NCI-H2029 (cell line): ENCODE measurements around the gene WDR82.

ENCODE experiments used
- DNase-seq: peaks from one replicate; lab custom pipeline; 2025; lab: John Stamatoyannopoulos, UW

WDR82 gene

GRCh38 chr3:52278510-52279069 is at the start of gene WDR82:
TSS of gene WDR82 (minus strand) at chr3:52278649. CDS start at chr3:52278361, 288 bp downstream.
- DNase-seq, result peak; percentile 76

GRCh38 chr3:52327486-52328290 is 49.2 kb upstream of the WDR82 start:
- no peak for DNase-seq

- DNase-seq, result no peak
Measured at GRCh38 chr3:52326976-52327375, 48.5 kb upstream of the WDR82 start.

GRCh38 chr3:52325686-52326085 is 47.2 kb upstream of the WDR82 start:
- no peak for DNase-seq

- DNase-seq, result no peak
Measured at GRCh38 chr3:52324676-52325075, 46.2 kb upstream of the WDR82 start.

- DNase-seq, result no peak
Measured at GRCh38 chr3:52323526-52324295, 45.3 kb upstream of the WDR82 start.

GRCh38 chr3:52322466-52322865 is 44.0 kb upstream of the WDR82 start:
- no peak for DNase-seq

GRCh38 chr3:52321481-52321880 is 43.0 kb upstream of the WDR82 start:
- no peak for DNase-seq

- DNase-seq, result no peak
Measured at GRCh38 chr3:52319921-52320595, 41.6 kb upstream of the WDR82 start.

- DNase-seq, result no peak
Measured at GRCh38 chr3:52318186-52318816, 39.9 kb upstream of the WDR82 start.

- DNase-seq, result peak; percentile 41
Measured at GRCh38 chr3:52317208-52318000, 39.0 kb upstream of the WDR82 start.

GRCh38 chr3:52315977-52316764 is 37.7 kb upstream of the WDR82 start, which contains the start of gene DNAH1:
TSS of gene DNAH1 (plus strand) at chr3:52316319. CDS start at chr3:52322443, 6,124 bp downstream.
- DNase-seq, result no peak

- no peak for DNase-seq
Measured at GRCh38 chr3:52315006-52315405, 36.6 kb upstream of the WDR82 start.

GRCh38 chr3:52314489-52314888 is 36.0 kb upstream of the WDR82 start:
- no peak for DNase-seq

- no peak for DNase-seq
Measured at GRCh38 chr3:52313774-52314188, 35.3 kb upstream of the WDR82 start.

GRCh38 chr3:52313188-52313773 is 34.8 kb upstream of the WDR82 start:
- DNase-seq, result no peak

GRCh38 chr3:52311576-52312119 is 33.2 kb upstream of the WDR82 start:
- no peak for DNase-seq

- DNase-seq, result no peak
Measured at GRCh38 chr3:52310861-52311575, 32.6 kb upstream of the WDR82 start.

GRCh38 chr3:52308308-52308707 is 29.9 kb upstream of the WDR82 start:
- DNase-seq, result no peak
